HG02938 (cell line): ENCODE measurements around the gene CHRM4.

Experiments
- ATAC-seq: cut with Tn5 transposase; IDR thresholded peaks from one replicate; pipeline ENCODE4 v1.9.1; 2021; ENCODE audit warnings: mild to moderate bottlenecking, moderate library complexity; ENCODE audit not compliant: unreplicated experiment

The CHRM4 gene

DNA sequence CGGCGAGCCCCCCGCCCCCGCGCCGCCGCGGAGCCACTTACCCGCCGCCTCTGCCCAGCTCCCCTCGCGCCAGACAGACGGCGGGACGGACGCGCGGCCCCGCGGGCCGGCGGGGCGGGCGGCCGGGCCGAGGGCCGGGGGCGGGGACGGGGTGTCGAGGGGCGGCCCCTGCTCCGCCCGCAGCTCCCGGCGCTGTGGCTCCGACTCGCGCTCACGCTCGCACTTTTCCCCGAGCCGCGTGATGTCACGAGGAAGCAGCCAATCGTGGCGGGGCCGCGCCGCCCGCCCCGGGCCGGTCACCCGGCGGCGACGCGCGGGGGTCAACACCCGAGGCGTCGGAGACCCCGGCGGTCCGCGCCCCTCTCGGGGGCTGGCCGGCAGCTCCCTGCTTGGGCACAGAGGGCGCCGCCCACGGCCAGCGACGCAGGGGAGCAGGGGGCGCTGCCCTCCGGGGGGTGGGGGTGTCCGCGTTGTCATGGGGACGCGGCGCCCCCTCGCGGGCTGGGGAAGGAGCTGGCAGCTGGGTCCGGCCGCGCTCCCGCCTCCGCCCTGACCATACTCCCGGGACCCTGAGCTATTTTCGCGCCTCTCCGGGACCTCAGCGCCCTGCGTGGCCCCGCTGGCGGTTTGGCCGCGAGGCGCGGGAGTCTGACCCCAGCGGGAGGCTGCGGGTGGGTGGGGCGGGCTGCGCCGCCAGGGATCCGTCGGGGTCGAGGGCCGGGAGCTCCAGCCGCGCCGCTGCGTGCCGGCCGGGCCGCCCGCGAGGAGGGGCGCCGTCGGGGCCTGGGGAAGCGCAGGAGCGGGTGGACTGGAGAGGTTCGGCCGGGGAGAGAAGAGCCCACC lies at the start of gene CHRM4:
CHRM4 (minus strand) TSS at position 199 of the 843 bp plus-strand sequence. CDS start 5,219 bp downstream, outside the sequence.
- ATAC-seq, result no peak

- no peak for ATAC-seq
These were observed 46.6 kb upstream of the CHRM4 start for GRCh38 chr11:46438211-46438610.

- no peak for ATAC-seq
These were observed 45.6 kb upstream of the CHRM4 start for GRCh38 chr11:46437122-46437689.

DNA sequence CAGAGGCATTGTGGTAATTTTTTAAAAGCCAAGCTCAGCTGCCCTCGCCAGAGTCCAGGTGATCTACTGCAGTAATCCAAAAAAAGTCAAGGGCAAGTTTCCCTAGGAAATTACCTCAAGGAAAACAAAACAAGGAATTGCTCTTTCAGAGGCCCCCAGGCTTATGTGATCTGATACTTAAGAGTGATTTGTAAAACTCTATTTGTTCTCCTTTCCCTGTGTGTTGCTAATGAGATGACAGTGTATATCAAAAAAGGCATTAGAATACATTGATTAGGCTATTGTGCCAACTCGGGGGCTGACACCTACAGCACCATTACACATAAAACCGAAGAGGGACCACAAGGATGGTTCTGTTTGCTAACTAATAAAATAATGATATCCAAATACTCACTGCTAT lies 44.5 kb upstream of the CHRM4 start:
- ATAC-seq, result no peak

GRCh38 chr11:46435679-46436078 lies 44.1 kb upstream of the CHRM4 start:
- no peak for ATAC-seq

- ATAC-seq, result no peak
These were observed 39.6 kb upstream of the CHRM4 start for GRCh38 chr11:46431211-46431610.

DNA sequence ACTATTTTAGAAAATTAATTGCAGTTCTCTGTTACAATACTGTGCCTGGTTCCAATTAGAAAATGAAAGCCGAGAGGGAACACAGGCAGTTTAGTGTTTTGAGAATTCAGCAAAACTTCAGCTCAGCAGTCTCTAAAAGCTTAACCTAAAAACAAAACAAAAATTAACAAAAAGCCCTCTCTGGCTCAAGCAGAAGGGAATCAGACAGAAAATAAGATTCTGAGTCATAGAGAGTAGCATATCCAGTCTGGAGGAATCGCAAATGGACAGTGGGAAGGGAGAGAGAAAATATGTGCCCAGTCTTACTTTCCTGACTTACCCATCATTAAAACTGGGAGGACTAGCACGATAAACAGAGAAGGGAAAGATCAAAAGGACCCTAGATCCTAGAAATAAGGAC lies 38.1 kb upstream of the CHRM4 start:
- ATAC-seq, result no peak

DNA sequence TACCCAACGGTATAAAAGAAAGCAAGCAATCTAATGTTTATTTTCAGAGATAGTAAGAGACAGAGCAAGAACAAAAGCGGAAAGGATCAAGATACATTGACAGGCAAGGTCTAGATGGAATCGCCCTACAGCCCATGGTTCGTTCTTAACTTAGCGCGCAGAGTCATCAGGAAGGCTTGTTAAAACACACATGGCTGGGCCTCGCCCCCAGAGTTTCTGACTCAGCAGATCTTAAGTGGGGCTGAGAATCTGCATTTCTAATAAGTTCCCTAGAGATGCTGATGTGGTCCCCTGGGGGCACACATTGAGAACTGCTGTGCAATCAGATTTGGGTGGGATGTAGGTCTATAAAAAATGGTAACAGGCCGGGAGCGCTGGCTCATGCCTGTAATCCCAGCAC lies 35.8 kb upstream of the CHRM4 start:
- no peak for ATAC-seq

GRCh38 chr11:46426233-46426991 lies 34.8 kb upstream of the CHRM4 start:
- ATAC-seq, result no peak

- ATAC-seq, result no peak
These were observed 31.0 kb upstream of the CHRM4 start for GRCh38 chr11:46422588-46422987.

GRCh38 chr11:46421257-46421880 lies 29.8 kb upstream of the CHRM4 start:
- no peak for ATAC-seq

- no peak for ATAC-seq
These were observed 28.9 kb upstream of the CHRM4 start for GRCh38 chr11:46420513-46420912.

- no peak for ATAC-seq
These were observed 27.2 kb upstream of the CHRM4 start for GRCh38 chr11:46418751-46419150.

DNA sequence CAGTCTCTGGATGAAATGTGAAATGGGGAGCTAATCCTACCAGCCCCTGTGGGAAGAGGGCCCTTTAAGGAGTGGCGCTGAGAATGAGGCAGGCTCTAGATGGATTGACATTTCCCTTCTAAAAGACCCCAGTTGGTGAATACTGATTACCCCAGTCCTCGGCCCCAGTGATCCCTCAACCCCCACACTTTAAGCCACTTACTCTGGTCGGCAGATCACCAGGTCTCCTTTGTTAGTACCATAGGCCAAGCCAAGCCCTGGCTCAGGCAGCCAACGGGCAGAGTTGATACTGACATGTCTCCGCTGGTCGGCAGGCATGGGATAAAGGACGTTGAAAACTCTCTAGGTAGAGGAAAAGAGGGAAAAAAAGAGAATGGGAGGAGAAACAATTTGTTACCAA lies 26.1 kb upstream of the CHRM4 start:
- no peak for ATAC-seq

GRCh38 chr11:46414879-46415278 lies 23.3 kb upstream of the CHRM4 start:
- no peak for ATAC-seq

GRCh38 chr11:46414466-46414796 lies 22.9 kb upstream of the CHRM4 start:
- no peak for ATAC-seq

DNA sequence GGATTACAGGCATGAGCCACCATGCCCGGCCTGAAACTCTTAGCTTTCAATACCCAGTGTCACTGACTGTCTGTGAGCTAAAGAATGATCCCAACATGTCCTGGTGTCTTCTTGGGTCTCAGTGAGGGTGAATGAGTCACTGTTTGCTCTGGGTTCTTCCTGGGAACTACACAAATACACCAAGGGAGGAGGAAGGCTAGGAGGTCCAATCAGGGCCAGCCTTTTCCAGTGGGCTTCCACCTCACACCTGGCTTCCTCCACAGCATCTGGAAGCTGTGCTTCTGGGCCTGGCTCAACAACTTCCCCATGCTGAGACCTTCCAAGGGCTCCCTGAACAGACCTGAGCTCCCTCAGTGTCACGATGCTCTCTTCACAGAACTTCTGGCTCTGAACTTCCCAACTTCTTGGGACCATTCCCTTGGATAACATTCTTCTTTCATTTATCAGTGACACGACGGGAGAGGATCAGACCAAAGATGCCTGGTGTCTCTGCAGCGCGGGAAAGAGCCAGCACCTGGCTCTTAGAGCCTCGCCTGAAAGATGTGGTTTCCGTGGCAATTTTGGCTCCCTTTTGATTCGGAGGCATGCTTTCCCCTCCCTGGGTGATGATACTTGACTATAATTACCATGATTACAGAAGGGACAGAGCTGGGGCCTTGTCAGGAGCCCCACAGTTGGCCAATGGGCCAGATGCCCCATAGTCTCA lies 22.3 kb upstream of the CHRM4 start:
- no peak for ATAC-seq

GRCh38 chr11:46410021-46410420 lies 18.4 kb upstream of the CHRM4 start:
- ATAC-seq, result no peak

- no peak for ATAC-seq
These were observed 16.9 kb upstream of the CHRM4 start for GRCh38 chr11:46408407-46408986.

DNA sequence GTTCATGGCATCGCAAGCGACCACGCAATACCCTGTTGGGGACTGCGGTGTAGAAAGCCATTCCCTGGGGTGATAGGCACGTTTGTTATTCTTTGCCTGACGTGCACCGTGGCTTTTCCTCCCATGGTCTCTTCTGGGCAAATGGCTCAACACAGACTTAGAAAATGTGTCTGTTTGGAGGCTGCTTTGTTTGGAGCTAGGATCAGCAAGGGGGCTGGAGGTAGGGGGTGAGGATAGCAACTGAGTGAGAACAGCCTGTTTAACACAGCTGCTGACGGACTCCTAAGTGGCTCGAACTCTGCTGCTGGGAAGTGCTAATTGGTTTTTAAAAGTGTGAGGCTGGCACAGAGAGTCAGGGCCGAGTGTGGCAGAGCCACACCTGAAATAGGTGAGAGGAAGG lies 16.1 kb upstream of the CHRM4 start:
- no peak for ATAC-seq
